NCI-H524 treated with DMSO at 0.1 percent for 48 hours (cell line): ENCODE measurements around the gene GNA15.
"Not testable (repeated sequence)": the region's sequence is repeated elsewhere in the genome, so short reads cannot be mapped to it uniquely, and the experiment has no call there.

Experiments
- DNase-seq: peaks from one replicate; lab custom pipeline; 2025; lab: John Stamatoyannopoulos, UW

GNA15 gene

DNA sequence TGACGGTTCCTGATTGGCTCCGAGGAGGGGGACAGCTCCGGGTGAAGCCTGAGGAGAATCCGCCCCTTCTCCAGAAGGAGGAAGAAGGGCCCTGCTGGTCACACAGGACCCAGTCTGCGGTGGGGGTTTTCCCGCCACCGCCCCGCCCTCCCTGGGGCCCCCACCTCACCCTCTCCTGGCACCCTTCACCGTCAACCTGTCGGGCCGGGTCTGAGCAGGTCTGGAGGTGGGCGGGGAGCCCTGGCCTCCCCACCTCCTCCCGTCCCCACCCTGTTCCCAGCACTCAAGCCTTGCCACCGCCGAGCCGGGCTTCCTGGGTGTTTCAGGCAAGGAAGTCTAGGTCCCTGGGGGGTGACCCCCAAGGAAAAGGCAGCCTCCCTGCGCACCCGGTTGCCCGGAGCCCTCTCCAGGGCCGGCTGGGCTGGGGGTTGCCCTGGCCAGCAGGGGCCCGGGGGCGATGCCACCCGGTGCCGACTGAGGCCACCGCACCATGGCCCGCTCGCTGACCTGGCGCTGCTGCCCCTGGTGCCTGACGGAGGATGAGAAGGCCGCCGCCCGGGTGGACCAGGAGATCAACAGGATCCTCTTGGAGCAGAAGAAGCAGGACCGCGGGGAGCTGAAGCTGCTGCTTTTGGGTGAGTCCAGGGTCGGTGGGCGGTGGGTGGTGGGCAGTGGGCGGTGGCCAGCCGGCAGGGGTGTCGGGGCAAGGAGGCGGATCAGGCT is at the start of gene GNA15:
TSS of gene GNA15 (plus strand) at position 73 of the 723 bp plus-strand sequence. CDS start at position 491, 418 bp downstream.
- DNase-seq, result no peak

GRCh38 chr19:3087769-3088168 is 48.1 kb upstream of the GNA15 start:
- DNase-seq, result no peak

DNA sequence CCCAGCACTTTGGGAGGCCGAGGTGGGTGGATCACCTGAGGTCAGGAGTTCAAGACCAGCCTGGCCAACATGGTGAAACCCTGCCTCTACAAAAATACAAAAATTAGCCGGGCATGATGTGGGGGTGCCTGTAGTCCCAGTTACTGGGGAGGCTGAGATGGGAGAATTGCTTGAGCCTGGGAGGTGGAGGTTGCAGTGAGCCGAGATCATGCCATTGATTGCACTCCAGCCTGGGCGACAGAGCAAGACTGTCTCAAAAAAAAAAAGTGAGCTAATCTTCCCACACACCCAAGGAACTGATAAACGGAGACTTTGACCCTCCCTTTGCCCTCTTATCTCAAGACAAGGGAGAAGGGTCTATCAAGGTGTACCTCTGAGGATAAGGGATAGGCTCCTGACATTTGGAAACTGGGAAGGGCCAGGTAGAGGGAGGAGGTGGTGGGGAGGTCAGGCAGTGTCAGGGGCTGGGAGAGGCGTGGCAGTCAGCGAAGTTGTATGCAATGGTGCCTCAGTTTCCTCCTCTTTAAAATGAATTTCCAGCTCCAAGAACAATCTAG is 46.5 kb upstream of the GNA15 start:
- not testable (repeated sequence) for DNase-seq

GRCh38 chr19:3094601-3095440 is 41.0 kb upstream of the GNA15 start:
- DNase-seq, result no peak

GRCh38 chr19:3095441-3096191 is 40.2 kb upstream of the GNA15 start:
- DNase-seq, result no peak

DNA sequence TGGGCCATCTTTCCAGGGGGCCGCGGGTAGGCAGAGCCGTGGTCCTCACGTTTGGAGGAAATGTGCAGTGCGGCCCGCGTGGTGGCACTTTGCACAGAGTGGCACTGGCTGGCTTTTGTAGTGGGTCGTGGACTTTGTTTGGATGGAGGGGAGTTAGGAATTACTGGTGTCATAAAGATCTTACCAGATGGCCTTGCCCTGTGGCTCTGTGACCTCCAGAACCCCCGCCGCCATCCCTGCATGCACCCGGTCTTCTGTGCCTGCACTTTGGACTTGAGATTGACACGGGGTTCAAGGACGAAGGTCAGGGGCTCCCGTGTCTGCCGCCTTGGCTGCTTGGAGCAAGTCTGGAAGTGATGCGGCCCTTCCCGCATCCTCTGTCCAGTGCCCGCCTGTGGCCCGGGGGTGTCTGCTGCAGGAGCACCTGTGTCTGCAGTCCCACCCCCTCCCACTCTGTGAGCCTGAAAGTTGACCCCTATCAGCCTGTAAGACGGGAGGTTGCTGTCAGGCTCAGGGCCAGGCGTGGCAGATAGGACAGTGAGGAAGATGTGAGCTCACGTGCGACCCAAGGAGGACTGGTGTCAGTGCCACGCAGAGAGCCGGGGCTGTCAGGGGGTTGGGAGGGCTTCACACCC is 39.4 kb upstream of the GNA15 start:
- no peak for DNase-seq

DNA sequence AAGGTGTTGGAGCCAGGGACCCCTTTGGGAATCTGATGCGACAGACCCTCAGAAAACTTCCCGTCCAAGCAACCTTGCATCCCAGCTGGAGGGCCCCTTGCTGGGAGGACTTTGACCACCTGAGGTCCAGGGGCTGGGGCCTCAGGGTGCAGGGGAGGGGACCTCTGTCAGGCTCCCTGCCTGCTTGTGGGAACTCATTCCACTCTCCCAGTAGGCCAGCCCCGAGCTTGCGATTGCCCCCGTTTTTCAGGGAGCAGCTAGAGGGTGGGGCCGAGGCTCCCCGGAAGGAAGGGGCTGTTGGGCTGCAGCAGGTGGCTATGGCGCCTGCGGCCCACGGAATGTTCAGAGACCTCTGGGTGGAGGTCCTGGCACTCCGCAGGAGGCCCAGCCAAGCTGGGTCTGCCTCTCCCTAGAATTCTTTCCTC is 38.9 kb upstream of the GNA15 start:
- DNase-seq, result no peak

GRCh38 chr19:3097442-3097871 is 38.4 kb upstream of the GNA15 start:
- DNase-seq, result no peak

GRCh38 chr19:3098141-3098514 is 37.7 kb upstream of the GNA15 start:
- no peak for DNase-seq

DNA sequence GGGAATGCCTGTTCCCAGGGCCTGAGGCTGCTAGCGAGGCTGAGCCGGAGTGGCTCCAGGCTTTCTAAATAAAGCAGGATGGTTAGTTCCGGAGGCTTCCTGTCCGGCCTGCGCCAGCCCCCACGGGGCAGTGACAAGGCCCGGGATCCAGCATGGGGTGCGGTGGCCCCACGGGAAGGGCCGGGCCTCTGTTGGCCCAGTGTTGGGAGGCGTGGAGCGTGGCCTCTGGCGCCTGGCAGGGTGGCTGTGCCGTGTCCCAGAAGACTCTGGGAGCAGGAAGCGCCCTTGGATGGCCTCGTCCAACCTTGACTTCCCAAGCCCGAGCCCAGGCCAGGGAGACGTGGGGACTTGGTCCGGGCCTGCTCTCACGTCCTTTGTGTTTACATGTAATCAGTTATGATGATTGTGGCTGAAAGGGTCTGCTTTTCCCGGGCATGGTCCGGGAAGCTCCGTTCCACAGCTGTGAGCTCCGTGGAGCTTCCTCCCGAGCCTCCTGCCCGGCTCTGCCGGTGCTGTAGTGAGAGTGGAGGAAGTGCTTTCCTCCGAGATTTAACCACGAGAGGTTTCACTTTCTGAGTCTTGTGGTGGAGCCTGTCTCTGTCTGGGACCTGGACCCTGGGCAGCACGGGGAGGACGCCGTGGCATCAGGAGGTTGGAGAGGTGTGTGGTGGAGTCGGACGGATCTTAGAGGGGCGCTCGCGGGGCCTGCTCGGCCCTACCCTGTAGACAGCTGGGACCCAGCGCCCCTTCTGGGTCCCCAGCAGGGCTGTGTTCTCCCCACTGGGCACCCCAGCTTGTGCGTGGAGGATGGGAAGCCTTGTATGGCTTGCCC is 37.1 kb upstream of the GNA15 start:
- no peak for DNase-seq

DNA sequence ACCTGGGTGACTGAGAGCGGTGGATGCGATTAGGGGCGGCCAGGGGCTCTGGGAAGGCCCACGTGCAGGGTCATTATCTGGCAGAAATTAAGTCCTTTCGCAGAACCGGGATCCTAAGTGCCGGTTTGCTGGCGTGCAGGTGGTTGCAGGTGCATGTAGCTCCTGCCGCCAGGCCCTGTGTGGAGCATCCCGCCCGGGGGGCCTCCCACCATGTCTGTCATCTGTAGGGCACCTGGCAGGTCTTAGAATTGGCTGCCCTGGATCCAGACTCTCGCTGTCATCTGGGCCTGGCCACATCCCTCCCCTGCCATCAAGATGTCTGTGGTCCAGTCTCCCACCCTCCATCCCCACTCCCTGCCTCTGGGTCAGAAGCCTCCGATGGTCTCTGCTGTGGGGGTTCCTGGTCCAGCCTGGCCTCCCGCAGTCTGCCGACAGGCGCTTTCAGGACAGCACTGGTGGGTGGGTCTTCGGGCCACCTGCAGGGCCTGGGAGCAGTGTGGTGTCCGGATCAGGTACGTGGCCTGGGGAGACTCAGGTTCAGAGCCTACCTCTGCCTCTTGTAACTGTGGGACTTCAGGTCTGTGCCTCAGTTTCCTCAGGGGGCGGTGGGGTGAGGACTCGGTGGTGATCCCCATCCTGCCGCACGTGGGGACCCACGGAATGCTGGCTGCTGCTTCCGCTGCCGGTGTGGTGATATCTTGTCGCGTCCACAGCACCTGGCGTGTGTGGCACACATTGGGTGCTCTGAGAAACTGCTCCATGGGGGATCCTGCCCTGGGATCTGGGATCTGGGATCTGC is 36.3 kb upstream of the GNA15 start:
- DNase-seq, result no peak

- DNase-seq, result no peak
Observed at GRCh38 chr19:3100331-3100730, 35.5 kb upstream of the GNA15 start.

DNA sequence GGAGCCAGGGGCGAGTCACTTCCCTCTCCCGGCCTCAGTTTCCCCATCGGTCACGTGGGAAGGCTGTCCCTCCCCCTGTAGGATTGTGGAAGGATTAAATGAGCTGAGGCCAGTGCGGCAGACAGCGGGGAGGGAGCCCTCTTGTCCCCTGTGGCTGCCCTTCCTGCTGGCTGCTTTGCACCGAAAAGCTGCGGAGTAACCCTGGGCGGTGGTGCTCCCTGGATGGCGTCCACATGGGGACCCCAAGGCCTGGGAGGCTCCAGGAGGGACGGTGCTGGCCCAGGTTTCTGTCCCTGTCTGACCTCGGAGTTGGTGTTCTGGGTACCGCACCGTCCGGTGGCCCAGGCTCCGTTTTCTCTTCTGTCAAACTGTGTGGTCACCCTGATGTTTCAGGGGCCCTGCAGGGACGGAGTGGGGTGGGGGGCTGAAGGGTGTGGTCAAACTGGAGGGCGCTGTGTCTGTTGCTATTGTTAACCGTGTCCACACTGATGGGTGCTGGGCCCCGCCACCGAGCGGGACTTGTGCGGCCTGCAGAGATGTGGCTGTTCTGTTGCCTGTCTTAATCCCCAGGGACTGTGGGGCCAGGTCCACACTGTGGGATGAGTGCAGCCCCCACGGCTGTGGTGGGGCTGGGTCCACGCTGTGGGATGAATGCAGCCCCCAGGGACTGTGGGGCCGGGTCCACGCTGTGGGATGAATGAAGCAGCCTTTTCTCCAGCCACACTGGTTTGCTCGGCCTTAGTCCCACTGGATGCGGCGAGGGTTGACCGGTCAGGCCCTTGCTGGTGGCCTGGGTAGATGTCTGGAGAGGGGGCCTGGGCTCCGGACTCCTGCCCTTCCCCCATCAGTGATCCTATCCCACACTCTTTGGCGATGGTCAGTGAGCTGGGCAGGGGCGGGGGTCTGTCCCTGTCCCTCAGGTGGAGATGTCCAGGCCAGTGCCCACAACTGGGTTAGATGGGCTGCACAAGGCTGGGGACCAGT is 34.8 kb upstream of the GNA15 start:
- DNase-seq, result no peak

- DNase-seq, result no peak
Observed at GRCh38 chr19:3102239-3103140, 33.3 kb upstream of the GNA15 start.

DNA sequence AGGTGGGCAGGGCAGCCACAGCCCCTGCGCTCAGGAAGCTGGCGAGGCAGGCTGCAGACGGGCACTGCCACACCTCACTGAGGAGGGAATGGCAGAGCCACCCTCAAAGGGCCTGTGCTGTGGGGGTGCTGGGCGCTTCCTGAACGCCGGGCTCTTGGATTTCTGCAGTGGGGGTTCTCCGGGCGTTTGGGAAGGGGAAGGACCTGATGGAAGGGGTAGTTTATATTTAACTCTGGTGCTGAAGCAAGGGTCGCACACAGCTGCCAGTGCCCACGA is 31.2 kb upstream of the GNA15 start:
- no peak for DNase-seq

DNA sequence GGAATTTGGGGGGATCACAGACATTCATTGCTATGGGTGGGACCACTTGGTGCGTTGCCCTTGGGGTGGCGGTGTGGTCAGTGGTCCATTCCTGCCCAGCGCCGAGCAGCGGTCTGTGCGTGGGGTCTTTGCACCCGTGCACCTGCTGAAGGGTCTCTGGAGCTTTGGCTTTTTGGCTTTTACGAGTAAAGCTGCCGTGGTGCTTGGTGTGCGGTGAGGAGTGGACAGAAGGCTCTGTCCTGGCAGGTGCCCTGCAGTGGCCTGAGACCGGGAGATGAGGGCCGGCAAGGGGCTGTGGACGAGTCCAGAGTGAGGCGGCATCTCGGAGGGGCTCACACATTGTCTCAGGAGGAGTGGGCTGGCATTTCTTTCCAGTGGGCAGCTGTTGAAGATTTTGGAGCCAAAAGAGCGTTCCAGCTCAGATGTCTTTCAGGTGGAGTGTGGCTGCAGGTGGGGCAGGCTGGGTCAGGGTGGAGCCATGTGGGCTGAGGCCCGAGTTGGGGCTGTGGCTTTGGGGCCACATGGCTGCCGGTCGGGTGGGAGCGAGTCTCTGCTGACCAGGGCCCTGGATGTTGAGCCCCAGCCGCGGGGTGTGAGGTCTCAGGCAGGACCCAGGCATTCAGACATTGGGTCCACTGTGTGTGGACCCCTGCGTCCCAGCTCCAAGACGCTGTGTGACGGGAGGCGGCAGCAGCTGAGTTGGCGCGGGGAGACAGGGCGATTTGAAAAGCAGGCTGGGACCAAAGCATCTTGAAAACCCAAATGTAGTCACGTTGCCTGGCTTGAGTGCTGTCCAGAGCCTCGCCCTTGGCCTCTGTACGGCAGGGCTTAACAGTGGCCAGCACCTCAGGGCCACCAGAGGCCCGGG is 30.0 kb upstream of the GNA15 start:
- DNase-seq, result no peak
